Stimulated activated CD4-positive, alpha-beta T cell treated with anti-CD3 and anti-CD28 coated beads, Interleukin-12 subunit alpha, Interleukin-12 subunit beta, amount 100 ng/mL, for 48 hours (primary cell): ENCODE data around the gene SPRR2B.
"Not testable (repeated sequence)": the region's sequence is repeated elsewhere in the genome, so short reads cannot be mapped to it uniquely, and the experiment has no call there.

Source experiments
- DNase-seq, 3 donors: peaks; one replicate each; pipeline ENCODE4 v3.0.0-alpha.2; 2020; ENCODE audit warnings: low read depth in 2 of 3, low spot score in 1 of 3

SPRR2B gene

DNA sequence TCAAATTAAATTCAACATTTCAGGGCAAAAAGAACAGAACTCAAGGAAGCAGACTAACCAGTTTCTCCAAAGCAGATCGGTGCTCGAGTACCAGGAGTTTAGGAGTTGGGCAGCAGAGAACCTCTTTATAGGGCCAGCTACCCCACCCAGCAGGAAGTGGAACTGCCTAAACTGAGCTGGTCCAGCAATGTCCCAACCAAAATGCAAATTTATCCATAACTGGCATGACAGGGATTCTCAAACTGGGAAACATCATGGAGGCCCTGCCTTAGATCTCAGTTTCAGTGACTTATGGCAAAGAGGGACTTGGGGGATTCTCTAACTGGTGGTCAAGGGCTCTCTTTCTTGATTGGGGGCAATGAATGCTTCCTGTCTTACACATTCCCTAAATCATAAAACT is at the start of gene SPRR2B:
SPRR2B (minus strand) TSS at position 101 of the 400 bp plus-strand sequence. CDS start 772 bp downstream, outside the sequence.
- DNase-seq = no peak

DNA sequence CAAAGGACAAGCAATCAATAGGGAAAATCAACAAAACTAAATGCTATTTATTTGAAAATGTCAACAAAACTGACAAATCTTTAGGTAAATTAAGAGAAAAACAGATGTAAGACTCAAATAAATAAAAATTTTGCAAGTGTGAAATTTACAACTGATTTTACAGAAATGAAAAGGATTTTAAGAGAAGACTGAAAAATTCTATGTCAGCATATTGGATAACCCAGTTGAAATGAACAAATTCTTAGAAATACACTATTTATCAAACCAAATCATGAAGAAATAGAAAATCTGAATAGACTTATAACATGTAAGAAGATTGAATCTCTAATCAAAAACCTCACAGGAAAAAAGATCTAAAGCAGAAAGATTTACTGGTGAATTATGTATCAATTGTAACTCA is 49.5 kb upstream of the SPRR2B start:
- no peak for DNase-seq

DNA sequence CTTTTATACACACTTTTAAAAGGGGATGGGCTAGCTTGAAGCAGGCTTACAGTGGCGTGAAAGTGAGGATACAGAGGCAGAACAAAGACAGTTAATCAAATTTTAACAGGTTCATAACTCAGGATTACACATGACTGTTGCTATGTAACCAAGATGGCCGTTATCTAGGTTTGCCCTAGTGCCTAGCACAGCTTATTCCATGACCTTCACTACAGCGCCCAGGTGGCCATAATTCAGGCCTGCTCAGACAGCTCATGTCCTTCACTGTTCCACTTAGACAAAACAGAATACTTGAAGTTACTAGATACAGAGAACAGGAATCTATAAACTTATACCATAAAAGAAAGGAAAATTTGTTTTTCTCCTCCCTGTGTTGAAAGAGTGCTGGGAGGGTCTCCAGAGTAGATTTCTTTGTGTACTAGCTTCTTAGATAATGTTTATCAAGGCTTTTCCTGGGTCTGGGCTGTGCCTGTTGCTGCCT is 48.1 kb upstream of the SPRR2B start:
- no peak for DNase-seq

DNA sequence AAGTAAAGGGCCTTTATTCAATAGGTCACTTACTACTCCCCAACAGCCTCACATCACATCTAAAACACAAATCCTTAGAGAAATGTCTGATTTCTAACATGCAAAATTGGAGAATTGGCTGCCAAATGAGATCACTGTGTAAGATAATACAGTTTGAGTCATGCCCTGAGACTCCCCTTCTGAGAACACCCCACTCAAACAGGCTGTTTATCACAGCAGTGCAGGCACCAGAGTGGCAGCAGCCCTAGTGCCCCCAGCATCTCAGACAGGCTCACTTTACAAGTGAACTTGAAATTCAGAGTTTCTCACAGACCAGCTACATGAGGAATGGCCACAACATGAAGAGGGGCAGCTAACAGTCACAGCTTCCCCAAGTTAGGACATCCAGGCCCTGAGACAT is 43.9 kb upstream of the SPRR2B start:
- not testable (repeated sequence) for DNase-seq

DNA sequence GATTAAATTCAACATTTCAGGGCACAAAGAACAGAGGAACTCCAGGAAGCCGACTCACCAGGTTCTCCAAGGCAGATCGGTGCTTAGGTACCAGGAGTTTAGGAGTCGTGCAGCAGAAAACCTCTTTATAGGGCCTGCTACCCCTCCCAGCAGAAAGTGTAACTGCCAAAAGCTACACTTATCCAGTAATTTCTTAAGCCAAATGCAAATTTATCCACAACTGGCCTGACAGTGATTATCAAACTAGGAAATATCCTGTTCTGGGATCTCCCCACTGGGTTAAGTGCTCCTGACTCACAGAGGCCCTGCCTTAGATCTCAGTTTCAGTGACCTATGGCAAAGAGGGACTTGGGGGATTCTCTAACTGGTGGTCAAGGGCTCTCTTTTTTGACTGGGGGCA is 42.0 kb upstream of the SPRR2B start, which contains the start of gene SPRR2F:
SPRR2F (minus strand) TSS at position 101 of the 400 bp plus-strand sequence. CDS start 783 bp downstream, outside the sequence.
- no peak for DNase-seq

DNA sequence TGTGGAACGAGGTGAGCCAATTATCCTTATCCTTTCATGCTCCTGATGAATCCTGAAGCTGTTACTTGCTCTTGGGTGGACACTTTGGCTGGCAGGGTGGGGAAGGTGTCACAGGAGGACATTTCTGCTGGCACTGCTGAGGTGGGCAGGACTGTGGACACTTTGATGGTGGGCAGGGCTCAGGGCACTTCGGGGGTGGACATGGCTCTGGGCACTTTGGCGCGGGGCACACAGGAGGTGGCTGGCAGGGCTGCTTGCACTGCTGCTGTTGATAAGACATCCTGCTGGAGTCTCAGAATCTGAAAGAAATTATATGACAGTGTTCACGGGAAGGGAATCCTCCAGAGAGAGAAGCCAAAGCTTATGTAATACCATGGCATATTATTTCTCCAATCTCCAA is 41.0 kb upstream of the SPRR2B start:
- not testable (repeated sequence) for DNase-seq

DNA sequence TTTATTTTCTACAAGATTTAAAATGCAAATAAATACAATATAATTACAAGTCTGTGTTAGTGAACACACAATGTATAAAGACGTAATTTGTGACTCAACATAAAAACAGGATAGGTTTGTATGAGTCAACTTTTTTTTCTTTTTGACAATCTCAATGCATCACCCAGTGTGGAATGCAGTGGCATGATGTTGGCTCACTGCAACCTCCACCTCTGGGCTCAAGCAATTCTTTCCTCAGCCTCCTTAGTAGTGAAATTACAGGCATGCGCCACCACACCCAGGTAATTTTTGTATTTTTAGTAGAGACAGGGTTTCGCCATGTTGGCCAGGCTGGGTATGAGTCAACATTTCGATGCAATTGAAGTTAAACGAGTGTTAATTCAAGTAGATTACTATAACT is 28.8 kb upstream of the SPRR2B start:
- no peak for DNase-seq

DNA sequence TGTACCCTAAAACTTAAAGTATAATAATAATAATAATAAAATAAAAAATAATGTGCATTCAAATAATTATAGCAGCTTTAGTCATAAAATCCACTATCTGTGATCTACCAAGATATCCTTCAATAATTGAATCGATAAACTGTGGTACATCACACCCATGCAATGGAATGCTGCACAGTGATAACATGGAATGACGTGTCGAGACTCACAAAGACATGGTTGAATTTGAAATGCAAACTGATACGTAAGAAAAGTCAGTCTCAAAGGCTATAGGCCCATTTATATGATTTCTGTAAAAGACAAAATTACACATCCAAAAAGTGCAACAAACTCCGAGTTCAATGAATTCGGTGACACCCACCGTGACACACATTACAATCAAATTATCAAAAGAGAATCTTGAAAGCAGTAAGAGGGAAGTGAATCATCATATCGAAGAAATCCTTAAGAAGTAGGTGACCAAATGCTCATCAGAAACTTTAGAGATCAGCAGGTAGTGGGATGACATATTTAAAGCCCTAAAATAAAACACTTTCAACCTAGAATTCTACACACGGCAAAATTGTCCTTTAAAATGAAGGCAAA is 28.1 kb upstream of the SPRR2B start:
- DNase-seq = no peak

DNA sequence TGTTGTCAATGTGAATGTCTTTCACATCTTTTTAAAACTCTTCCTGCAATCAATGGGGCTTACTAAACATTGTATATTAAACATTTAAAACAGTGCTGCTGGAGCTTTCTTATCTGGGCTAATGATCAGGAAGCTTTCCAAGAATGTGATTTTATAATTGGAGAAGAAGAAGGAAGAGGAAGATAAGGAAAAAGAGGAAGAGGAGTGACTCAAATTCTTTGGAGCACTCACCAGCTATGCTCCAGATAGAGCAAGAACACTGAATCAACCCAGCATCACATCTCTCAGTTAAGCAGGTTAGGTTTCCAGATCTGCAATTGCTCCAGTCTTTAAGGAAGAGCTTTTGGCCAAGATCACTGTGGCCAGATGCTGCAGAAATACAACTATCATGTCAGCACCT is 24.4 kb upstream of the SPRR2B start:
- DNase-seq = no peak

DNA sequence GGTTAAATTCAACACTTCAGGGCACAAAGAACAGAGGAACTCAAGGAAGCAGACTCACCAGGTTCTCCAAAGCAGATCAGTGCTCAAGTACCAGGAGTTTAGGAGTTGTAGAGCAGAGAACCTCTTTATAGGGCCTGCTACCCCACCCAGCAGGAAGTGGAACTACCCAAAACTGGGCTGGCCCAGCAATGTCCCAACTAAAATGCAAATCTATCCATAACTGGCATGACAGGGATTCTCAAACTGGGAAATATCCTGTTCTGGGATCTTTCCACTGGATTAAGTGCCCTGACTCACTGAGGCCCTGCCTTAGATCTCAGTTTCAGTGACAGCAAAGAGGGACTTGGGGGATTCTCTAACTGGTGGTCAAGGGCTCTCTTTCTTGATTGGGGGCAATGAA is 23.0 kb upstream of the SPRR2B start, which contains the start of gene SPRR2E:
SPRR2E (minus strand) TSS at position 101 of the 400 bp plus-strand sequence. CDS start 775 bp downstream, outside the sequence.
- DNase-seq = no peak

DNA sequence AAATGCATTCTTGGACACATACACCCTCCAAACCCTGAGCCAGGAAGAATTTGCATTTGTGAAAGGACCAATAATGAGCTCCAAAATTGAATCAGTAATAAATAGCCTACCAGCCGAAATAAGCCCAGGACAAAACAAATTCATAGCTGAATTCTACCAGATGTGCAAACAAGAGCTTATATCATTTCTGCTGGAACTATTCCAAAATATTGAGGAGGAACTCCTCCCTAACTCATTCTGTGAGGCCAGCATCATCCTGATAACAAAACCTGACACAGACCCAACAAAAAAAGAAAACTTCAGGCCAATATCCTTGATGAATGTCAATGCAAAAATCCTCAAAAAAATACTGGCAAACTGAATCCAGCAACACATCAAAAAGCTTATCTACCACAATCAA is 16.2 kb upstream of the SPRR2B start:
- no peak for DNase-seq

DNA sequence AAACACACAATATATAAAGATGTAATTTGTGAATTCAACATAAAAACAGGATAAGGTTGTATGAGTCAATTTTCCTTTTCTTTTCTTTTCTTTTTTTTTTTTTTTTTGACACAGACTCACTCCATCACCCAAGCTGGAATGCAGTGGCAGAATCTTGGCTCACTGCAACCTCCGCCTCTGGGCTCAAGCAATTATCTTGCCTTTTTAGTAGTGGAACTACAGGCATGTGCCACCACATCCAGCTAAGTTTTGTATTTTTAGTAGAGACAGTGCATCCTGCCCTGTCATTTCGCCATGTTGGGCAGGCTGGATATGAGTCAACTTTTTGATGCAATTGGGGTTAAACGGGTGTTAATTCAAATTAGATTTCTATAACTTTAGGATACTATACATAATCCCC is 10.3 kb upstream of the SPRR2B start:
- DNase-seq = no peak

DNA sequence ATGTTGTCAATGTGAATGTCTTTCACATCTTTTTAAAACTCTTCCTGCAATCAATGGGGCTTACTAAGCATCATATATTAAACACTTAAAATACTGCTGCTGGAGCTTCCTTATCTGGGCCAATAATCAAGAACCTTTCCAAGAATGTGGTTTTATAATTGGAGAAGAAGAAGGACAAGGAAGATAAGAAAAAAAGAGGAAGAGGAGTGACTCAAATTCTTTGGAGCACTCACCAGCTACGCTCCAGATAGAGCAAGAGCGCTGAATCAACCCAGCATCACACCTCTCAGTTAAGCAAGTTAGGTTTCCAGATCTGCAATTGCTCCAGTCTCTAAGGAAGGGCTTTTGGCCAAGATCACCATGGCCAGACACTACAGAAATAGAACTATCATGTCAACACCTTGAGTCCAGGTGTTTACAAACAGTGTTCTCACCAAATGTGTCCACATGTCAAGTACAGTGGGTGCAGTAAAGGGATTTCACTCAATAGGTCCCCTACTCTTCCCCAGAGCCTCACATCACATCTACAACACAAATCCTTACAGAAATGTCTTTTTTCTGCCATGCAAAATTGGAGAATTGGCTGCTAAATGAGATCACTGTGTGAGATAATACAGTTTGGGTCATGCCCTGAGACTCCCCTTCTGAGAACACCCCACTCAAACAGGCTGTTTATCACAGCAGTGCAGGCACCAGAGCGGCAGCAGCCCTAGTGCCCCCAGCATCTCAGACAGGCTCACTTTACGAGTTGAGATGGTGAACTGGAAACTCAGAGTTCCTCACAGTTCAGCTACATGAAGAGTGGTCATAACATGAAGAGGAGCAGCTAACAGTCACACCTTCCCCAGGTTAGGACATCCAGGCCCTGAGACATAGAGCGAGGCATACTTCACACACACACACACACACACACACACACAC is 1.7 kb upstream of the SPRR2B start:
- no peak for DNase-seq

DNA sequence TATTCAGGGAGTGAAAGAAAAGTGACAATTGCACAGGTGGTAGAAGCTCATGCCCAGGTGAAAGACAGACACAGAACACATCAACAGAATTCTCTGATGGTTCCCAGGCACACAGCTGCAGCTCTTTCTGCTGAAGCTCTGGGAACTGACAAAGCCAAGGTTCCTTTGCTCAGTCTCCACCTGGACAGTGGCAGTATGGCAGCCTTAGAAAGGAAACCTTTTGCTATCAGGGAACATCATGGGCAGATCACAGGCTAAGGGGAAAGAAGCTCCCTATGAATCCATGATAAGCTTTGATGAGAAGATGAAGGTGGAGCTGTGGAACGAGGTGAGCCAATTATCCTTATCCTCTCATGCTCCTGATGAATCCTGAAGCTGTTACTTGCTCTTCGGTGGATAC is 1.2 kb downstream of the SPRR2B start:
- no peak for DNase-seq

DNA sequence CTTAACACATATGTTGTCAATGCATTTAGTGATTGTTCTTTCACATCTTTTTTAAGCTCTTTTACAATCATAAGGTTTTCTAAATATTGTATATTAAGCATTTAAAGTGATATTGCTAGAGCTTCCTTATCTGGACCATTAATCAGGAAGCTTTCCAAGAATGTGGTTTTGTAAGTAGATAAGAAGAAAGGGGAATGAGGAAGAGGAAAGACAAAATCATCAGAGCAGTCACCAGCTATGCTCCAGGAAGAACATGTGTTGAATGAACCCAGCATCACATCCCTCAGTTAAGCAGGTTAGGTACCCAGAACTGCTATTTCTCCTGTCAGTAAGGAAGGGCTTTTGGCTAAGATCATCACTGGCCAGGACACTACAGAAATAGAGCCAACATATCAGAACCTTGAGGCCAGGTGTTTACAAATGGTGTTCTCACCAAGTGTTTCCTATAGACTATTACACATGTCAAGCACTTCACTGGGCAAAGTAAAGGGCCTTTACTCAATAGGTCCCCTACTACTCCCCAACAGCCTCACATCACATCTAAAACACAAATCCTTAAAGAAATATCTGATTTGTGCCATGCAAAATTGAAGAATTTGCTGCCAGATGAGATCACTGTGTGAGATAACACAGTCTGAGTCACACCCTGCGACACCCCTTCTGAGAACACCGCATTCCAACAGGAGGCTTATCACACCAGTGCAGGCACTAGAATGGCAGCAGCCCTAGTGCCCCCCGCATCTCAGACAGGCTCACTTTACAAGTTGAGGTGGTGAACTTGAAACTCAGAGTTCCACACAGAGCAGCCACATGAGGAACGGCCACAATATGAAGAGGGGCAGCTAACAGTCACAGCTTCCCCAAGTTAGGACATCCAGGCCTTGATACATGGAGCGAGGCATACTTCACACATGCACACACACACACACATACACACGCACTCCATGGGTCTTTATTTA is 12.3 kb downstream of the SPRR2B start:
- DNase-seq = no peak

DNA sequence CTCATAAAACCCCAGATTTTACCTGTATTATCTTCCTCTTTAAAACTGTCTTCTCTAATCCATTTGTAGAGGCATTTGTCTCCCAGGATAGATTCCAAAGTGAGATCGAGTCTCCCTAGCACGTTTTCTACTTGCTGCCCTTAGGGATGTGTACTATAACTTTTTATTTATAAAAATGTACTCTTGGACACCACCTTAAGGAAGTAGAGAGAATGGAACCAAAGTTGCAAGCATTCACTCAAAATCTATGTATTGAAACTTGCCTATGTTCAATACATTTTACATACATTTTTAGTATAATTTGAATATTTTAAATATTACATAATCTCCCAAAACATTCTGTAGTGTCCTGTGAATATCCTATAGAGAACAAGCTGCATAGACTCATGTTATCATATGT is 13.3 kb downstream of the SPRR2B start:
- no peak for DNase-seq

DNA sequence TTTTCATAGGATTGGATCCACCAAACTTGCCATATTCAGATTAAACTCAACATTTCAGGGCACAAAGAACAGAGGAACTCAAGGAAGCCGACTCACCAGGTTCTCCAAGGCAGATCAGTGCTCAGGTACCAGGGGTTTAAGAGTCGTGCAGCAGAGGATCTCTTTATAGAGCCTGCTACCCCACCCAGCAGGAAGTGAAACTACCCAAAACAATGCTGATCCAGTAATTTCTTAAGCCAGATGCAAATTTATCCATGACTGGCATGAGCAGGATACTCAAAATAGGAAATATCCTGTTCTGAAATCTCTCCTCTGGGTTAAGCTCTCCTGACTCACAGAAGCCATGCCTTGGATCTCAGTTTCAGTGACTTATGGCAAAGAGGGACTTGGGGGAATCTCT is 14.0 kb downstream of the SPRR2B start, which contains the start of gene SPRR2A:
SPRR2A (minus strand) TSS at position 138 of the 400 bp plus-strand sequence. CDS start 777 bp downstream, outside the sequence.
- DNase-seq = no peak

DNA sequence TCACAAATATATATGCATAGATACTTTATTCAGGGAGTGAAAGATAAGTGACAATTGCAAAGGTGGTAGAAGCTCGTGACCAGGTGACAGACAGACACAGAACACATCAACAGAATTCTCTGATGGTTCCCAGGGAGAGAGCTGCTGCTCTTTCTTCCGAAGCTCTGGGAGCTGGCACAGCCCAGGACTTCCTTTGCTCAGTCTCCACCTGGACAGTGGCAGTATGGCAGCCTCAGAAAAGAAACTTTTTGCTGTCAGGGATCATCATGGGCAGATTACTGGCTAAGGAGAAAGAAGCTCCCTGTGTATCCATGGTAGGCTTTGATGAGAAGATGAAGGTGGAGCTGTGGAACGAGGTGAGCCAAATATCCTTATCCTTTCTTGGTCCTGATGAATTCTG is 15.3 kb downstream of the SPRR2B start:
- DNase-seq = not testable (repeated sequence)

DNA sequence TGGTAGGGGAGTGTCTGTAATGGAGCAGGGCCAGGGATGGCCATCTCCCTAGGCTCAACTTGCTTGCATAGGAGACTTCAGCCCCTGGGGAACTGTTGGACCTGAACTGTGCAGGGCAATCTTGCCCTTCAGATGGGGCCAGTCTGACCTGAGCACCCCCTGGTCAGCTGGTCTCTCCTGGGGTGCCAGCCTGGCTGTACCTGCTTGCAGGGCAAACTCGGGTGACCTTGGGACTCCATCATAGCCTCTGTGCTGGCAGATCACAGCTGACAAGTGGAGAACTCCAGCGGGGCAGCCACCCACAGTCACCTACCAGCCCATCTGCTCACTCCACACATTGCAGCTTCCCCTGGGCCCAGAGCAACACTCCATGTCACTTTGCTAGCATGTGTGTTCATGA is 22.2 kb downstream of the SPRR2B start:
- no peak for DNase-seq

DNA sequence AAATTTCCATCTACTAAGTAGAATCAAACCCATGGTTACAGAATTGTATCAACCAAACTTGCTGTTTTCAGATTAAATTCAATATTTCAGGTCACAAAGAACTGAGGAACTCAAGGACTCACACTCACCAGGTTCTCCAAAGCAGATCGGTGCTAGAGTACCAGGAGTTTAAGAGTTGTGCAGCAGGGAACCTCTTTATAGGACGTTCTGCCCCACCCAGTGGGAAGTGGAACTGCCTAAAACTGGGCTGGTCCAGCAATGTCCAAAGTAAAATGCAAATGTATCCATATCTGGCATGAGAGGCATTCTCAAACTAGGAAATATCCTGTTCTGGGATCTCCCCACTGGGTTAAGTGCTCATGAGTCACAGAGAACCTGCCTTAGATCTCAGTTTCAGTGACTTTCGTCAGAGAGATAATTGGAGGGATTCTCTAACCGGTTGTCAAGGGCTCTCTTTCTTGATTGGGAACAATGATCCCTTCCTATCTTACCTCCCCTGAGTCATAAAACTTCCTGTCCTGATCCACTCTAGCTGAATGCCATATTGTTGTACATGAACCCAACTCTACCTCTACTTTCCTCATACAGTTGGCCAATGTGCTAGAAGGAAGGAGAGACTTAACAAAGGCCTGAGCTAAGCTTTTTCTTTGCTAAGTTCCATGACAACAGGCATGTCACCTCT is 30.3 kb downstream of the SPRR2B start, which contains the start of gene SPRR2D:
SPRR2D (minus strand) TSS at position 171 of the 682 bp plus-strand sequence. CDS start 774 bp downstream, outside the sequence.
- no peak for DNase-seq
